Smooth muscle cell (in vitro differentiated cells): ENCODE data around the gene REXO5. TPM values are rescaled to one million over a fixed set of nuclear protein-coding genes. Genes with fewer than 3 reads are reported as not detected.
"Not testable (repeated sequence)": the region's sequence is repeated elsewhere in the genome, so short reads cannot be mapped to it uniquely, and the experiment has no call there.

Experiments used
- DNase-seq: peaks from one replicate; lab custom pipeline; 2025; ENCODE audit not compliant: unreplicated experiment; lab: John Stamatoyannopoulos, UW
- H2AFZ ChIP-seq: fragments of 200-600 bp; sonication (generic); 2 replicates; pipeline ENCODE4 v1.6.0; 2016; ENCODE audit warnings: antibody characterized with exemption, low read depth, mild to moderate bottlenecking
- H3F3A ChIP-seq: fragments of 200-600 bp; sonication (generic); 2 replicates; pipeline ENCODE4 v1.6.0; 2017; ENCODE audit warnings: antibody characterized with exemption, low read depth
- H3K27ac ChIP-seq: fragments of 200-600 bp; sonication (generic); 2 replicates; pipeline ENCODE4 v1.5.1; 2016; ENCODE audit warnings: low read depth, mild to moderate bottlenecking
- H3K27me3 ChIP-seq: fragments of 200-600 bp; sonication (generic); 2 replicates; pipeline ENCODE4 v1.6.1; 2016; ENCODE audit warnings: low read depth, mild to moderate bottlenecking
- H3K36me3 ChIP-seq: fragments of 200-600 bp; sonication (generic); 2 replicates; pipeline ENCODE4 v1.5.1; 2016; ENCODE audit warnings: low read depth
- H3K4me1 ChIP-seq: fragments of 200-600 bp; sonication (generic); 2 replicates; pipeline ENCODE4 v1.5.1; 2016; ENCODE audit warnings: low read depth
- H3K4me2 ChIP-seq: fragments of 200-600 bp; sonication (generic); 2 replicates; pipeline ENCODE4 v1.6.0; 2016; ENCODE audit warnings: mild to moderate bottlenecking
- H3K4me3 ChIP-seq: fragments of 200-600 bp; sonication (generic); 2 replicates; pipeline ENCODE4 v1.5.1; 2016; ENCODE audit warnings: mild to moderate bottlenecking
- H3K79me2 ChIP-seq: fragments of 200-600 bp; sonication (generic); 2 replicates; pipeline ENCODE4 v1.6.0; 2016; ENCODE audit warnings: low read depth, mild to moderate bottlenecking
- H3K9ac ChIP-seq: fragments of 200-600 bp; sonication (generic); 2 replicates; pipeline ENCODE4 v1.6.0; 2016; ENCODE audit warnings: low read depth
- H3K9me3 ChIP-seq: fragments of 200-600 bp; sonication (generic); replicated peaks from 2 replicates; pipeline ENCODE4 v1.5.1; 2016; ENCODE audit warnings: low read depth
- H4K20me1 ChIP-seq: fragments of 200-600 bp; sonication (generic); 2 replicates; pipeline ENCODE4 v1.6.0; 2016; ENCODE audit warnings: low read depth
- WGBS: methylation state at CpG from one replicate; pipeline ENCODE4 v1.1.7; 2016; ENCODE audit warnings: low lambda C conversion rate; 5-methylcytosine and 5-hydroxymethylcytosine counted together
- polyA plus RNA-seq: library from polyadenylated mRNA; unstranded; fragments of >200 nt; fragmentation: Nextera tagmentation; extraction: Ambion mirVana; gene quantifications from 2 replicates; pipeline ENCODE4 v1.2.1, GENCODE V29; 2016
- total RNA-seq: library from RNA; depleted of rRNA; stranded (reverse); fragments of >200 nt; gene quantifications from 2 replicates; pipeline ENCODE4 v1.2.3, GENCODE V29; 2014
- TF ChIP-seq, protein P1 (sequence below): fragments of 200-600 bp; sonication (generic); IDR thresholded peaks from 2 replicates; pipeline ENCODE4 v1.5.1; 2017; ENCODE audit warnings: borderline replicate concordance, mild to moderate bottlenecking, antibody characterized with exemption; ENCODE audit not compliant: insufficient read depth, poor library complexity, severe bottlenecking

The REXO5 gene
- total and polyA plus RNA-seq, 2 experiments from 2014 or later: 1.9 to 3.2 TPM

- 95% methylated on average over 3 of the region's 3 CpGs for WGBS
- Histone ChIP-seq H3K79me2 (no peaks in the 10 kb centered on the region), H3K4me1 (no peaks in the 10 kb centered on the region), H3K9ac (no peak overlapping the region), H2AFZ (peak overlapping the region; percentile 94), H3K4me2 (no peak overlapping the region), H3K9me3 (no peaks in the 10 kb centered on the region), H3K4me3 (peak overlapping the region; percentile 58), H3K27me3 (no peaks in the 10 kb centered on the region), H3K36me3 (no peaks in the 10 kb centered on the region), H3F3A (no peaks in the 10 kb centered on the region), H3K27ac (no peak overlapping the region), H4K20me1 (no peaks in the 10 kb centered on the region)
- TF ChIP-seq, protein P1, sequence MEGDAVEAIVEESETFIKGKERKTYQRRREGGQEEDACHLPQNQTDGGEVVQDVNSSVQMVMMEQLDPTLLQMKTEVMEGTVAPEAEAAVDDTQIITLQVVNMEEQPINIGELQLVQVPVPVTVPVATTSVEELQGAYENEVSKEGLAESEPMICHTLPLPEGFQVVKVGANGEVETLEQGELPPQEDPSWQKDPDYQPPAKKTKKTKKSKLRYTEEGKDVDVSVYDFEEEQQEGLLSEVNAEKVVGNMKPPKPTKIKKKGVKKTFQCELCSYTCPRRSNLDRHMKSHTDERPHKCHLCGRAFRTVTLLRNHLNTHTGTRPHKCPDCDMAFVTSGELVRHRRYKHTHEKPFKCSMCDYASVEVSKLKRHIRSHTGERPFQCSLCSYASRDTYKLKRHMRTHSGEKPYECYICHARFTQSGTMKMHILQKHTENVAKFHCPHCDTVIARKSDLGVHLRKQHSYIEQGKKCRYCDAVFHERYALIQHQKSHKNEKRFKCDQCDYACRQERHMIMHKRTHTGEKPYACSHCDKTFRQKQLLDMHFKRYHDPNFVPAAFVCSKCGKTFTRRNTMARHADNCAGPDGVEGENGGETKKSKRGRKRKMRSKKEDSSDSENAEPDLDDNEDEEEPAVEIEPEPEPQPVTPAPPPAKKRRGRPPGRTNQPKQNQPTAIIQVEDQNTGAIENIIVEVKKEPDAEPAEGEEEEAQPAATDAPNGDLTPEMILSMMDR: no peak
- no peak for DNase-seq
These were observed 43.8 kb upstream of the REXO5 start for GRCh38 chr16:20762404-20763123.

DNA sequence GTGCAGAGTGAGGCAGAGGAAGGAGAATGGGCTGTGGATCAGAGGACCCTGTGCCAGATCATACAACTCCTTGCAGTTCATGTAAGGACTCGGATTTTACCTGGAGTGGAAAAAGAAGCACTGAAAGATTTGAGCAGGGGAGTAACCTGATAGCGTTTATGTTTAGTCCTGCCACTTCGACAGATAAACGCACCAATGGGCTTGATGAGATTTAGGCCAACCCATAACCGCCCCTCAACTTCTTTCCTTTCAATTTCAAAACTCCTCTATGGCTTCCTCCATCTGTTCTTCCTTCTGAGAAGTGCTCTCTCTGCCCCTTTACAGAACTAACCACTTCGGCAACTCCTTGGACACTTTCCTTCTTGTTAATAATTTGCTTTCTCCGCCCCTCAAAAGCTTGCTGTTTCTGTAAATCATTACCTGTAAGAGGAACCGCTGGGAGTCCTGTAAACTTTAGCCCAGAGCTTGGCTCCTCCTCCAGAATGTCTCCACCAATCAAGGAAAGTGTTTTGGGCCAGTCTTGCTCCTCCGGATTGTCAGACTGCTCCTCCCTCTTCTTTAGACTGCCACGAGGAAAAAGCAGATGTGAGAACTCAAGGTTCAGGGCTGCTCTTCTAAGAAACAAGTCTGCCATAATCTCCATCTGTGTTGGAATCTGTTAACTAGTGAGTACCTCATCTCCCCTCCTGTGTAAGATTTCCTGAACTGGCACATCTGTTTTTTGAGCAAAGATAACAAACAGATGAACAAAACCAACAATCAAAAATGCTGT lies 42.7 kb upstream of the REXO5 start, which contains the start of gene ACSM3:
Gene ACSM3, plus strand, starts transcription at position 554 of the 772 bp plus-strand sequence. CDS start 6,021 bp downstream, outside the sequence.
- H4K20me1 ChIP-seq: no peaks in the 10 kb centered on the region
- no peak within 1 kb of the TSS for H3K27ac ChIP-seq
- H3K36me3 ChIP-seq: no peaks in the 10 kb centered on the region
- H3K79me2 ChIP-seq: no peaks in the 10 kb centered on the region
- no peaks in the 10 kb centered on the region for H3K27me3 ChIP-seq
- no peaks in the 10 kb centered on the region for H3K9me3 ChIP-seq
- H3K4me3 ChIP-seq: peak within 1 kb of the TSS; percentile 58
- no peak for DNase-seq
- H3F3A ChIP-seq: no peaks in the 10 kb centered on the region
- no peak within 1 kb of the TSS for H3K9ac ChIP-seq
- peak within 1 kb of the TSS; percentile 94 for H2AFZ ChIP-seq
- TF ChIP-seq, protein P1: no peak
- 27% methylated on average over 10 of the region's 10 CpGs for WGBS
- H3K4me1 ChIP-seq: no peaks in the 10 kb centered on the region
- peak within 1 kb of the TSS; percentile 81 for H3K4me2 ChIP-seq

- H3K27ac ChIP-seq: not testable (repeated sequence)
- H2AFZ ChIP-seq: peak overlapping the region; percentile 54
These were observed 41.9 kb upstream of the REXO5 start for GRCh38 chr16:20764448-20764847.

DNA sequence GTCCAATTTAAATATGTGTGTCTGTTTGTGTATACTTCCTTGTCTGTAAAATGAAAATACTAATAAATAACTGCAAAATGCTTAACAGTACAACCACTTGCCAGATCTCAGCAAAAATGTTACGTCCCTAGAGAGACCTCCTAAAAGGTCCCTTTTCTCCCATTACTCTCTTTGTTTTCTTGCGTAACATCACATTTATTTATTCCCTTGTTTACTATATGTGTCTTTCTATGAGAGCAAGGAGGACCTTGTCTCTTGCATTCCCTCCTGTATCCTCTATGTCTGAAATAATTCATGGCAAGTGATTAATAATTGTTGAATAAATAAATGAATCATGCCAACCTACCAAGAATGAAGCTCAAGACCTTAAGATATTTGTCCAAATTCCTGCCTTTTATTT lies 40.6 kb upstream of the REXO5 start:
- DNase-seq: no peak
- Histone ChIP-seq H3K27me3 (no peaks in the 10 kb centered on the region), H4K20me1 (no peaks in the 10 kb centered on the region), H3K4me3 (no peak overlapping the region), H3F3A (no peaks in the 10 kb centered on the region), H3K9ac (no peak overlapping the region), H3K4me1 (no peaks in the 10 kb centered on the region), H3K9me3 (no peaks in the 10 kb centered on the region), H3K79me2 (no peaks in the 10 kb centered on the region), H3K36me3 (no peaks in the 10 kb centered on the region), H3K27ac (no peak overlapping the region), H2AFZ (no peak overlapping the region), H3K4me2 (no peak overlapping the region)
- 92% methylated on average over 2 of the region's 2 CpGs for WGBS
- TF ChIP-seq, protein P1: no peak

More at GRCh38 chr16:20764448-20764847, 41.9 kb upstream of the REXO5 start:
- not testable (repeated sequence) for H3K9me3 ChIP-seq, DNase-seq, H3F3A ChIP-seq, H3K79me2 ChIP-seq, H3K36me3 ChIP-seq, H3K27me3 ChIP-seq, H3K9ac ChIP-seq, H3K4me2 ChIP-seq, H4K20me1 ChIP-seq, H3K4me1 ChIP-seq
- peak overlapping the region; percentile 58 for H3K4me3 ChIP-seq
- WGBS: 88% methylated on average over 1 of the region's 1 CpG
